Inferior parietal cortex (tissue), 1 donor: ENCODE measurements around the gene MARCHF3.
"Not testable (repeated sequence)": the region's sequence is repeated elsewhere in the genome, so short reads cannot be mapped to it uniquely, and the experiment has no call there.

ENCODE experiments used
- DNase-seq: peaks from one replicate; pipeline ENCODE4 v3.0.0-alpha.2; 2016; ENCODE audit errors: extremely low spot score

Gene MARCHF3

DNA sequence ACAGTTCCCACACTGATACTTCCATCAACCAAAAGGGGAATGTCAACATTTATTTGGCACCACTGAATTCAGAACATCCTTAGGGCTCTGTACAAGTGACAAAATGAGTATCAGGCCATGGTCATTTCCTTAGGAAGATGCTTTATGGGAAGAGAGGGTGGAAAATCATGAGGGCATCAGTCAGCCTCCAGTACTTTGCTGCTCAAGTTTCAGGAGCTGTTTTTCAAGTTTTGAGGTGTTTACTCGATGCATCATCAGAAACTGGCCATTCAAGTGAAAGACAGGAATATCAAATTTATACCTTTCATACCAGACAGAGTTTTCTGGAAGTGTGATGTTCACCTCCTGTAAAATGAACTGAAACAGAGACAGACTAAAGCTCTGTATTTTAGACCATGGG lies 21.2 kb upstream of the MARCHF3 start:
- no peak for DNase-seq

- DNase-seq: no peak
Observed at GRCh38 chr5:127046343-127047072, 16.1 kb upstream of the MARCHF3 start.

- no peak for DNase-seq
Observed at GRCh38 chr5:127042593-127042992, 12.2 kb upstream of the MARCHF3 start.

GRCh38 chr5:127041571-127041970 lies 11.2 kb upstream of the MARCHF3 start:
- no peak for DNase-seq

DNA sequence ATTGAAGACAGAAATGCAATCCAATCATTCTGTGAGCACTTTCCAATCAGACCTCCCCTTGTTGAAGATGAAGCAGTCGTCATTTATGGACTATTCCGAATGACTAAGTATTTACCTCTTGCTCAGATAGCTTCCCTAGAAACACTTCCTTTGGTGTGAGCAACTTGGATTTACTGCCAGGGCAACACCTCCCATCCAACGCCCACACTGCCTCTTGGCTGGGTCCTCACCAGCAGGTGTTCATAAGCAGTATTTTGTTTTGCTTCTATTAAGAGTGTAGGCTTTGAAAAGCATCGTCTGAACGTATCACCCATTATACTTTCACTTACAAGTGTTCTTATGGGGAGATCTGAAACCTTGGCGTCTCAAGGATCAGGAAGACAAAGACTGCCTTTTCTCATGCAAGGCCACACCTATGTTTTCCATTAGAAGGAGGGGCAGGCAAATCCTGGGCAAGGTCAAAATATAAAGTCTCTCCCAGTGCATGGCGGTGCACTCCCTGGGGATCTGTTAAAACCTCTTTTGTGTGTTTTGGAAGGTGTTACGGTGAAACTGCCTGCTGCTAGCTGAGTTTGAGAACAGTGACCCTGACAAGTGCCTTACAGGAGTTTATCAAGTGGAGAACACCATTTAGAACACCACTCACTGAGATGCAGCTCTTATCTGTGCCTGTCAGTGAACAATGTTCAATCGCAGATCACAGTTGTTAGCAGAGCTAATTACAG lies 10.6 kb upstream of the MARCHF3 start:
- no peak for DNase-seq

GRCh38 chr5:127038550-127038949 lies 8.2 kb upstream of the MARCHF3 start:
- DNase-seq: no peak

GRCh38 chr5:127031863-127032232 lies 1.5 kb upstream of the MARCHF3 start:
- no peak for DNase-seq

GRCh38 chr5:127031147-127031862 lies 947 bp upstream of the MARCHF3 start:
- no peak for DNase-seq

GRCh38 chr5:127029581-127030258 lies 638 bp downstream of the MARCHF3 start:
- no peak for DNase-seq

DNA sequence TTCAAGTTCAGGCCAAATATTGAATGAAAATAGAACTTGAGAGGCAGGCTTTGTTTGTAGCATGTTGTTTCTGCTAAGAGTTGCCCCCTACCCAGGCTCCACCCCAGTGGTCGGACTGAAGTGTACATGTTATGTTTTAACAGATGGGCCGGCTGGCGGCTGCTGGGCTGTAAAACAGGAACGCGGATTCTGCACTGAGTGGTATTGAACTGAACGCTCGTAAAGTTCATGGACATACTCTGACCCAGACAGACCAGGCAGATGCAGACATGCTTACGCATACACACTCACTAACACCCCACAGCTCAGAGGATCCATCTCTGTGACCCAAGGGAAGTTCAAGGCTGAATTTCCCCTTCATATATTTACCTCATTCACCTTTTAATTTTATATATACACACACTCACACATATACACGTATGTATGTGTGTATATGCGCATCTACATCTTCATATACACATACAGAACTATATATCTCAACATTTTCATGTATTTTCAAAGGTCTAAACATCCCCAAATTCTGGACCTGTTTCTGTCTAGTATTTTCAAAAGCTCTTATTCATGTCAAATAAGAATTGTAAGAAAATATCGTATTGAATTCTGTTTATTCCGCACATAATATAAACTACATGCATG lies 1.4 kb downstream of the MARCHF3 start:
- DNase-seq: no peak

- DNase-seq: no peak
Observed at GRCh38 chr5:127027539-127027938, 2.8 kb downstream of the MARCHF3 start.

GRCh38 chr5:127026166-127026565 lies 4.2 kb downstream of the MARCHF3 start:
- no peak for DNase-seq

GRCh38 chr5:127025467-127025866 lies 4.9 kb downstream of the MARCHF3 start:
- no peak for DNase-seq

DNA sequence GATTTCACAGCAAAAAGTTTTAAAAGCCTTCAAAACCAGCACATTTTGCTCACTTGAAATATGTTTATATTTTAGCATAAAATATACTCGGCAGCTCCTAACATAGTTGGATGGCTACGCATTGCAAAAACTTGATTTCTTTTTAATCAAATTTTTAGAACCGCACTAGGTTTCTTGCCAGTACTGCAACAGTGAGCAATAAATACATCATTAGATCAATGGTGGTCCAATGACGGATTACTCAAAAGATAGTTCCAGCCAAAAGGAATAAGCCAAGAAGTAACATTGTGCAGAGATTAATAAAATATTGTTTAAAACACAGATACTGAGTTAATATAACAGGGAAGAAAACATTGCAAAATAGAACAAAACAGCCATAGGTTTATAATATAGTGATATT lies 5.5 kb downstream of the MARCHF3 start:
- DNase-seq: no peak

DNA sequence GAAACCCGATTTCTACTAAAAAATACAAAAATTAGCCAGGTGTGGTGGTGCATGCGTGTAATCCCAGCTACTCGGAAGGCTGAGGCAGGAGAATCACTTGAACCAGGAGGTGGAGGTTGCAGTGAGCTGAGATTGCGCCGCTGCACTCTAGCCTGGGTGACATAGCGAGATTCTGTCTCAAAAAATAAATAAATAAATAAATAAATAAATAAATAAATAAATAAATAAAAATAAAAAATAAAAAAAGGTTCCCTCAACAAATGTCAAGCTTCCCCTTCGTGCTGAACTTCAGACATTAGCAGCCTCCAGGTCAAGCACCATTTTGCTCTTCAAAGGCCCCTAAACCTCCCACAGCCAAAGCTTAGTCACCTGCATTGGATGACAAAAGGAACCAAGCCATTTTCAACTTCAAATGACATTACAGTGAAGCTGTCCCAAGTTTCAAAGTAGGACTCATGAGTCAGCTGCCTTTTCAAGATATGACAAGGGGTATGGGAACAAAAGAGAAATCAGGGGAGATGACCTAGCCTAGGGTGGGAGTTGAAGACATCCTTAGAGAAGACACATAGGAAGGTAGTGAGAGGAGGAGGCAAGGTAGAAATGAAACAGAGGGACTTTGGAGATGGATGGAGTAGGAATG lies 6.7 kb downstream of the MARCHF3 start:
- not testable (repeated sequence) for DNase-seq

GRCh38 chr5:127022846-127023245 lies 7.5 kb downstream of the MARCHF3 start:
- DNase-seq: no peak

GRCh38 chr5:127019928-127020327 lies 10.4 kb downstream of the MARCHF3 start:
- no peak for DNase-seq

GRCh38 chr5:127016722-127017121 lies 13.6 kb downstream of the MARCHF3 start:
- DNase-seq: not testable (repeated sequence)

- no peak for DNase-seq
Observed at GRCh38 chr5:127015716-127016115, 14.6 kb downstream of the MARCHF3 start.

DNA sequence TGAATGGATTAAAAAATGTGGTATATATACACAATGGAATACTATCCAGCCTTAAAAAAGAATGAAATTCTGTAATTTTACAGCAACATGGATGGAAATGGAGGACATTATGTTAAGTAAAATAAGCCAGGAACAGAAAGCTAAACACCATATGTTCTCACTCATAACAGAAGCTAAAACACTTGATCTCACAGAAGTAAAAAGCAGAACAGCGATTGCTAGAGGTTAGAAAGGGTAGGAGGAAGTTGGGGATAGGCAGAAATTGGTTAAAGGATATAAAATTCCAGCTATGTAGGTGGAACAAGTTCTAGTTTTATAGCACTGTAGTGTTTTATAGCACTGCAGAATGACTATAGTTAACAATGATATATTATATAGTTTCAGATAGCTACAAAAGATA lies 15.8 kb downstream of the MARCHF3 start:
- no peak for DNase-seq

- DNase-seq: no peak
Observed at GRCh38 chr5:127013407-127013806, 17.0 kb downstream of the MARCHF3 start.
